ENCODE measurements around the gene GLIPR2. TPM values are rescaled to one million over a fixed set of nuclear protein-coding genes. Genes with fewer than 3 reads are reported as not detected.

Gene GLIPR2
- total and polyA plus RNA-seq, 2 donors (not counting 3 experiments of a cell fraction or from before 2014, with no cell fraction given): 22.0 to 42.4 TPM

- no peak overlapping the region for H3K4me3 ChIP-seq (replicated peaks in 1 of 3; ENCODE audit: insufficient read depth in 1 of 3, low read depth in 1 of 3, low read length in 3 of 3)
- H3K9me1 ChIP-seq (replicated peaks; ENCODE audit: control insufficient read depth, extremely low read depth, insufficient read depth, low read length): no peaks in the 10 kb centered on the region
- H3K4me2 ChIP-seq (ENCODE audit: insufficient read depth, low read length): no peak overlapping the region
- CTCF ChIA-PET: interaction anchor here (1.7 to 2.6 kb wide), 2 partner anchors 8 to 10 kb away, joined by 9 read pairs; no protein-coding TSS in a partner anchor
- no peaks in the 10 kb centered on the region for H3K36me3 ChIP-seq (ENCODE audit: control insufficient read depth in 2 of 2, extremely low read depth in 1 of 2, insufficient read depth in 2 of 2, low read length in 2 of 2)
- BruUV-seq (replicated peaks): no TSS peak
- H3K27me3 ChIP-seq (ENCODE audit: control insufficient read depth in 2 of 2, insufficient read depth in 2 of 2, low read length in 2 of 2): no peaks in the 10 kb centered on the region
- no peak for TF ChIP-seq POLR2AphosphoS5 (IDR thresholded peaks at IDR 0.05; ENCODE audit: insufficient read depth, low read depth, low read length)
- no peak for TF ChIP-seq MYC (IDR thresholded peaks at IDR 0.05; ENCODE audit: low read depth, low read length)
- TF ChIP-seq GATA2 (IDR thresholded peaks at IDR 0.05; ENCODE audit: insufficient read depth, insufficient read length, low read depth, low read length): no peak
- TF ChIP-seq CTCF (IDR thresholded peaks at IDR 0.05; ENCODE audit: extremely low read depth in 1 of 2, insufficient read depth in 1 of 2, low read depth in 1 of 2, low read length in 2 of 2): no peak
- no peak overlapping the region for H3K9ac ChIP-seq (replicated peaks; ENCODE audit: extremely low read depth, insufficient read depth, low read length)
- POLR2A ChIA-PET: no interaction called here
- DNase-seq (ENCODE audit: low read depth, low spot score) (no peak), FAIRE-seq (no peak)
- no peaks in the 10 kb centered on the region for H3K79me2 ChIP-seq (ENCODE audit: control insufficient read depth, insufficient read depth, low read length)
- no peak overlapping the region for H2AFZ ChIP-seq (ENCODE audit: low read depth, low read length)
- intact Hi-C loops (cut with micrococcal nuclease): no loop called here
- H3K4me1 ChIP-seq (ENCODE audit: control insufficient read depth, extremely low read depth, insufficient read depth, low read length): peaks cover 18% of the 10 kb centered on the region
- H3K9me3 ChIP-seq (replicated peaks; ENCODE audit: control insufficient read depth, insufficient read depth, low read length): no peaks in the 10 kb centered on the region
- H3K27ac ChIP-seq (ENCODE audit: insufficient read depth, low read depth, low read length): no peak overlapping the region
- dilution Hi-C loops (cut with MboI; ENCODE audit: extremely low pct_ligation_motif_present, low sequenced_read_pairs): no loop called here
- no peaks in the 10 kb centered on the region for H4K20me1 ChIP-seq (replicated peaks; ENCODE audit: control insufficient read depth, extremely low read depth, insufficient read depth, low read length)
Observed at GRCh38 chr9:36092509-36093215, 43.9 kb upstream of the GLIPR2 start.

DNA sequence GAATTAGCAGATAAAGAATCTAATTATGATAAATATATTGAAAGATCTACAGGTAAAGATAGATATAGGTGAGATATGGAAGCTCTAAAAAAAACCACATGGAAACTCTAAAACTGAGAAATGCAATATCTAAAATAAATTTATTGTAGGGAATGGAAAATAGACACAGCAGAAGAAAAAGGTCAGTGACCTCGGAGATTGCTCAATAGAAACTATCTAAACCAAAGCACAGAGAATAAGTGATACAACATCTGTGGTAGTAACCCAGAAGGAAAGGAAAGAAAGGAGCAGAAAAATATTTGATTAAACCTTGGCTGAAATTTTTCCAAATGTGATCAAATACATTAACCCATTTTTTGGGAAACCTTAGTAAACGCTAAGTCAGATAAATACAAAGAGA lies 43.1 kb upstream of the GLIPR2 start:
- Histone ChIP-seq H4K20me1 (replicated peaks; ENCODE audit: control insufficient read depth, extremely low read depth, insufficient read depth, low read length) (no peaks in the 10 kb centered on the region), H3K36me3 (ENCODE audit: control insufficient read depth in 2 of 2, extremely low read depth in 1 of 2, insufficient read depth in 2 of 2, low read length in 2 of 2) (no peaks in the 10 kb centered on the region), H3K79me2 (ENCODE audit: control insufficient read depth, insufficient read depth, low read length) (no peaks in the 10 kb centered on the region), H3K9ac (replicated peaks; ENCODE audit: extremely low read depth, insufficient read depth, low read length) (no peak overlapping the region), H3K4me1 (ENCODE audit: control insufficient read depth, extremely low read depth, insufficient read depth, low read length) (peaks cover 18% of the 10 kb centered on the region), H3K4me2 (ENCODE audit: insufficient read depth, low read length) (no peak overlapping the region), H3K9me3 (replicated peaks; ENCODE audit: control insufficient read depth, insufficient read depth, low read length) (no peaks in the 10 kb centered on the region), H3K27me3 (ENCODE audit: control insufficient read depth in 2 of 2, insufficient read depth in 2 of 2, low read length in 2 of 2) (no peaks in the 10 kb centered on the region), H3K9me1 (replicated peaks; ENCODE audit: control insufficient read depth, extremely low read depth, insufficient read depth, low read length) (no peaks in the 10 kb centered on the region), H2AFZ (ENCODE audit: low read depth, low read length) (no peak overlapping the region), H3K27ac (ENCODE audit: insufficient read depth, low read depth, low read length) (no peak overlapping the region), H3K4me3 (replicated peaks in 1 of 3; ENCODE audit: insufficient read depth in 1 of 3, low read depth in 1 of 3, low read length in 3 of 3) (no peak overlapping the region)
- FAIRE-seq: no peak
- ChIA-PET CTCF (no interaction called here), POLR2A (no interaction called here)
- no peak for DNase-seq (ENCODE audit: low read depth, low spot score)
- dilution Hi-C loops (cut with MboI; ENCODE audit: extremely low pct_ligation_motif_present, low sequenced_read_pairs): no loop called here
- intact Hi-C loops (cut with micrococcal nuclease): no loop called here
- TF ChIP-seq POLR2AphosphoS5 (IDR thresholded peaks at IDR 0.05; ENCODE audit: insufficient read depth, low read depth, low read length) (no peak), JUN (IDR thresholded peaks at IDR 0.05; ENCODE audit: borderline replicate concordance, insufficient read depth, insufficient read length, low read depth) (no peak), GATA2 (IDR thresholded peaks at IDR 0.05; ENCODE audit: insufficient read depth, insufficient read length, low read depth, low read length) (no peak), FOS (IDR thresholded peaks at IDR 0.05; ENCODE audit: borderline replicate concordance, insufficient read depth, low read length) (no peak), POLR2A (IDR thresholded peaks at IDR 0.05; ENCODE audit: low read depth, low read length) (no peak), CTCF (IDR thresholded peaks at IDR 0.05; ENCODE audit: extremely low read depth in 1 of 2, insufficient read depth in 1 of 2, low read depth in 1 of 2, low read length in 2 of 2) (no peak), EZH2 (IDR thresholded peaks at IDR 0.05; ENCODE audit: borderline replicate concordance, low read depth, low read length, severe bottlenecking) (no peak), MYC (IDR thresholded peaks at IDR 0.05; ENCODE audit: low read depth, low read length) (no peak), MAX (IDR thresholded peaks at IDR 0.05; ENCODE audit: insufficient read depth, insufficient read length) (no peak)
- BruUV-seq (replicated peaks): no TSS peak
